ENCODE data around the gene DEFB127. TPM values are rescaled to one million over a fixed set of nuclear protein-coding genes. Genes with fewer than 3 reads are reported as not detected.

DEFB127 gene
- total and polyA plus RNA-seq, 2 of the 8 experiments (the other 6 are each of a cell fraction or from before 2014, with no cell fraction given): not detected

Other genes with a start within 250 kb of the DEFB127 start
- not detected in 2 replicates for gene DEFB125, start 69.8 kb upstream of the DEFB127 start, total RNA-seq (2021; fragmentation: NEBNext Ultra II Directional; extraction: Animal tissue kit (Norgen Biotek cat#: 25700))
- gene DEFB125, start 69.8 kb upstream of the DEFB127 start, polyA plus RNA-seq (2011; rRNA removed): not detected in 2 replicates
- gene DEFB126, start 14.9 kb upstream of the DEFB127 start, total RNA-seq (2021; fragmentation: NEBNext Ultra II Directional; extraction: Animal tissue kit (Norgen Biotek cat#: 25700)): not detected in 2 replicates
- not detected in 2 replicates for gene DEFB126, start 14.9 kb upstream of the DEFB127 start, polyA plus RNA-seq (2011; rRNA removed)
- gene DEFB128, start 32.3 kb downstream of the DEFB127 start, total RNA-seq (2021; fragmentation: NEBNext Ultra II Directional; extraction: Animal tissue kit (Norgen Biotek cat#: 25700)): not detected in 2 replicates
- not detected in 2 replicates for gene DEFB128, start 32.3 kb downstream of the DEFB127 start, polyA plus RNA-seq (2011; rRNA removed)
- not detected in 2 replicates for gene DEFB129, start 69.8 kb downstream of the DEFB127 start, total RNA-seq (2021; fragmentation: NEBNext Ultra II Directional; extraction: Animal tissue kit (Norgen Biotek cat#: 25700))
- not detected in 2 replicates for gene DEFB129, start 69.8 kb downstream of the DEFB127 start, polyA plus RNA-seq (2011; rRNA removed)
- gene DEFB132, start 100.3 kb downstream of the DEFB127 start, total RNA-seq (2021; fragmentation: NEBNext Ultra II Directional; extraction: Animal tissue kit (Norgen Biotek cat#: 25700)): not detected in 2 replicates
- not detected in 2 replicates for gene DEFB132, start 100.3 kb downstream of the DEFB127 start, polyA plus RNA-seq (2011; rRNA removed)
- gene C20orf96, start 133.3 kb downstream of the DEFB127 start, total RNA-seq (2021; fragmentation: NEBNext Ultra II Directional; extraction: Animal tissue kit (Norgen Biotek cat#: 25700)): 21.0 and 22.7 TPM in 2 replicates
- 19.2 and 19.3 TPM in 2 replicates for gene C20orf96, start 133.3 kb downstream of the DEFB127 start, polyA plus RNA-seq (2011; rRNA removed)
- 52.4 and 54.0 TPM in 2 replicates for gene ZCCHC3, start 140.1 kb downstream of the DEFB127 start, total RNA-seq (2021; fragmentation: NEBNext Ultra II Directional; extraction: Animal tissue kit (Norgen Biotek cat#: 25700))
- 33.7 and 34.0 TPM in 2 replicates for gene ZCCHC3, start 140.1 kb downstream of the DEFB127 start, polyA plus RNA-seq (2011; rRNA removed)
- gene SOX12, start 168.1 kb downstream of the DEFB127 start, total RNA-seq (2021; fragmentation: NEBNext Ultra II Directional; extraction: Animal tissue kit (Norgen Biotek cat#: 25700)): 63.0 and 66.1 TPM in 2 replicates
- gene SOX12, start 168.1 kb downstream of the DEFB127 start, polyA plus RNA-seq (2011; rRNA removed): 6.4 and 14.4 TPM in 2 replicates
- gene NRSN2, start 189.7 kb downstream of the DEFB127 start, total RNA-seq (2021; fragmentation: NEBNext Ultra II Directional; extraction: Animal tissue kit (Norgen Biotek cat#: 25700)): 15.0 and 19.4 TPM in 2 replicates
- 33.3 and 41.9 TPM in 2 replicates for gene NRSN2, start 189.7 kb downstream of the DEFB127 start, polyA plus RNA-seq (2011; rRNA removed)
- 9.0 and 10.1 TPM in 2 replicates for gene TRIB3, start 223.3 kb downstream of the DEFB127 start, total RNA-seq (2021; fragmentation: NEBNext Ultra II Directional; extraction: Animal tissue kit (Norgen Biotek cat#: 25700))
- 17.1 and 30.0 TPM in 2 replicates for gene TRIB3, start 223.3 kb downstream of the DEFB127 start, polyA plus RNA-seq (2011; rRNA removed)